GM06990 (cell line): ENCODE results near the gene HBE1.

Experiments used
- DNase-seq: peaks from one replicate; pipeline ENCODE4 v3.0.0-alpha.2; 2011; ENCODE audit not compliant: insufficient read length; ENCODE audit errors: extremely low read depth
- H3K27me3 ChIP-seq: replicated peaks from 2 replicates; pipeline ENCODE4 v1.6.0; 2011; ENCODE audit warnings: low read length; ENCODE audit not compliant: control insufficient read depth, insufficient read depth
- H3K36me3 ChIP-seq: 2 replicates; pipeline ENCODE4 v1.5.1; 2011; ENCODE audit warnings: low read length; ENCODE audit not compliant: control insufficient read depth, insufficient read depth
- H3K4me3 ChIP-seq: replicated peaks from 2 replicates; pipeline ENCODE4 v1.5.1; 2011; ENCODE audit warnings: low read depth, mild to moderate bottlenecking, control low read depth, low read length
- CTCF ChIP-seq: IDR thresholded peaks from 2 replicates; pipeline ENCODE4 v1.5.1; 2011; ENCODE audit warnings: low read length, control low read depth, mild to moderate bottlenecking, inconsistent platforms; ENCODE audit not compliant: insufficient read depth, poor library complexity, severe bottlenecking

HBE1 gene

GRCh38 chr11:5288108-5288905, 18.6 kb upstream of the HBE1 start:
- Histone ChIP-seq H3K36me3 (no peaks in the 10 kb centered on the region), H3K27me3 (no peaks in the 10 kb centered on the region), H3K4me3 (no peak overlapping the region)
- TF ChIP-seq CTCF: no peak
- DNase-seq: no peak

- no peak overlapping the region for H3K4me3 ChIP-seq
- no peak for TF ChIP-seq CTCF
- no peak for DNase-seq
- H3K36me3 ChIP-seq: no peaks in the 10 kb centered on the region
- no peaks in the 10 kb centered on the region for H3K27me3 ChIP-seq
These were observed 17.2 kb upstream of the HBE1 start for GRCh38 chr11:5286901-5287300.

- H3K36me3 ChIP-seq: no peaks in the 10 kb centered on the region
- no peaks in the 10 kb centered on the region for H3K27me3 ChIP-seq
- DNase-seq: no peak
- H3K4me3 ChIP-seq: no peak overlapping the region
- TF ChIP-seq CTCF: no peak
These were observed 16.6 kb upstream of the HBE1 start for GRCh38 chr11:5286351-5286750.

- H3K27me3 ChIP-seq: no peaks in the 10 kb centered on the region
- no peak overlapping the region for H3K4me3 ChIP-seq
- no peak for TF ChIP-seq CTCF
- H3K36me3 ChIP-seq: no peaks in the 10 kb centered on the region
- DNase-seq: no peak
These were observed 16.1 kb upstream of the HBE1 start for GRCh38 chr11:5285703-5286340.

- no peak for DNase-seq
- no peaks in the 10 kb centered on the region for H3K36me3 ChIP-seq
- no peak for TF ChIP-seq CTCF
- H3K4me3 ChIP-seq: no peak overlapping the region
- no peaks in the 10 kb centered on the region for H3K27me3 ChIP-seq
These were observed 14.9 kb upstream of the HBE1 start for GRCh38 chr11:5284637-5285036.
